Endometrial microvascular endothelial cells (primary cell): Measurements from ENCODE around the gene DTNBP1. TPM values are rescaled to one million over a fixed set of nuclear protein-coding genes. Genes with fewer than 3 reads are reported as not detected.

Source experiments
- in situ Hi-C: cut with HindIII; loops from 2 replicates; pipeline ENCODE4 v1.10.0; 2017; ENCODE audit warnings: low sequenced_read_pairs, low pct_unique_long_range_greater_than_20kb; ENCODE audit errors: inconsistent ontology term
- total RNA-seq: library from RNA; depleted of rRNA; stranded (reverse); fragments of >200 nt; gene quantifications from one replicate; pipeline ENCODE4 v1.2.3, GENCODE V29; 2015; ENCODE audit errors: inconsistent ontology term

The DTNBP1 gene
- total RNA-seq, 1 donor from 2014 or later: 2.0 TPM

DNA sequence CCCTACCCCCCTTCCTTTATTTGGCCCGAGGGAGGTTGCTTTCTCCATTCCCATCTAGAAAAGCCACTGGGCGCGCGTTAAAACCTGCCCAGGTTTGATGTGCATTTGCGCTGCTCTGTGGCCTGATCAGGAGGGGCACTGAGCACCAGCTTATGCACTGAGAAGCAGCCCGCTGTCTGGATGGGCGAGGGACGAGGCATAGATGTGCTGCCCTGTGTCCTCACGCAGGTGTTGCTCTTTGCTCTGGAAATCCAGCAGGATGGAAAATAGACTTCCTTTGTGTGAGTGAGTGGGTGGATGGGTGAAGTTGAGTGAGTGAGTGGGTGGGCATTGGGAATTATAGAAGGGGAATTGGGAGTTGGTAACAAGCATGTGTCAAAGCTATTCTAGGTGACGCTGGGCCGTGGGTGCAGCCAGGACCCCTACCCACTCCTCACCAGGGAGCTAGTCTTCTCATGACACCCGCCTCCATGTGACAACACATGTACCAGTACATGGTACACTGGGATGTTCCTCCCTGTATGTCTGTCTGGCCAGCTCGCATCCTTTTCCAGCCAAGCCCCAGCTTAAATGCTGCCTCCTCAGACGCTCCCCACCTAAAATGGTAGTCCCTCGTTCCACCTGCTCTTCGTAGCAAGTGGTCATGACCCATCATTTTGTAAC, 162.6 kb downstream of the DTNBP1 start:
- in situ Hi-C loops: no loop called here

DNA sequence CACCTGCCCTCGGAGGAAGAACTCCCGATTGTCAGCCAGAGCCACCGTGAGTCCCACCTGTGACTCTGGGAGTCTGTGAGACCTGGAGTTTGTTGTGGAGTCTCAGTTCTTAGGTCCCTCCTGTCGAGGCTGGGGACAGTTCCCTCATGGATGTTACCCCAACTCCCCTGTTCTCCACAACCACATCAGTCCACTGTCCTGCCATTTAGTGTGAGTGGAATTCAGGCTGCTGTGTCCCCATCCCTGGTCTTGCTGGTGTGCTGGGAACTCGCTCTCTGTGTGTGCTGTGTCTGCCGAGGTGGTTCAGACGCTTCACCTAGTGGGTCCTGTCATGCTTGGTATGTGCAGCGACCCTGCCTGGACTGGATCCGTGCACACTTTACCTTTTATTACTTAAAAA, 163.2 kb downstream of the DTNBP1 start:
- in situ Hi-C loops: no loop called here

DNA sequence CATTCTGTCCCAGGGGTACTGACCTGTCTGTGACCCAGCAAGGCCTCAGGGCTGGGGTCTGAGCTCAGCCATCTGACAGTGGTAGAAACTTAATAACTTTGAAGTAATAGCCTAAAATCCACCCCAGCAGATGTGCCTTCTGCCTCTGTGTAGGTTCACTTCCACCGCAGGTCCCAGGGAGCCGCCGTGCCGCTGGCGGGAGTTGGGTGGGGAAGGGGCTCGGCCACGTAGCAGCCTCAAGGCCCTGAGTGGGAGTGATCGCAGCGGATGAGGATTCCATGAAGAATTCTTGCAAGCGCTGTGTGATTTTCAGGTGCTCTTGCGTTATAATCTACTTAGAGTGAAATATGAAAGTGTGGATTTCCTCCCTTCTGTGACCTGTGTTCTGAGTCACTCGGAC, 163.7 kb downstream of the DTNBP1 start:
- in situ Hi-C loops: no loop called here

DNA sequence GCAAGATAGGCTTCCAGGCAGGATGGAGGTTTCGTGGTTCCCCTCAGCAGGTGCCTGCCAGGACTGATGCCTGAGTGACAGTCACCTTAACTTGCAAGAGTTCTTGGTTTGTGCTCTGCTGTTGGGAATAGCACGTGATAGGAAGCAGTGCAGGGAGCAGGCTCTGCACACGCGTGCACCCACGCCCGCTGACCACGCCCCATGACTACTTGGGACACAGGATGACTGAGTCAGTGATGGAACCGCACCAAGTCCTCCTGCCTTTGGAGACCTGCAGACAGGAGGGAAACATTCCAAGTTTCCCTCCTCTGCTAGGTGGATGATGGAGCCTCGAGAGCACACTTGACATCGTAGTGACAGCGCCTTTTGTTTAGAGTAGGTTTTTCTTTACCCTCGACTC, 164.2 kb downstream of the DTNBP1 start:
- in situ Hi-C loops: no loop called here

DNA sequence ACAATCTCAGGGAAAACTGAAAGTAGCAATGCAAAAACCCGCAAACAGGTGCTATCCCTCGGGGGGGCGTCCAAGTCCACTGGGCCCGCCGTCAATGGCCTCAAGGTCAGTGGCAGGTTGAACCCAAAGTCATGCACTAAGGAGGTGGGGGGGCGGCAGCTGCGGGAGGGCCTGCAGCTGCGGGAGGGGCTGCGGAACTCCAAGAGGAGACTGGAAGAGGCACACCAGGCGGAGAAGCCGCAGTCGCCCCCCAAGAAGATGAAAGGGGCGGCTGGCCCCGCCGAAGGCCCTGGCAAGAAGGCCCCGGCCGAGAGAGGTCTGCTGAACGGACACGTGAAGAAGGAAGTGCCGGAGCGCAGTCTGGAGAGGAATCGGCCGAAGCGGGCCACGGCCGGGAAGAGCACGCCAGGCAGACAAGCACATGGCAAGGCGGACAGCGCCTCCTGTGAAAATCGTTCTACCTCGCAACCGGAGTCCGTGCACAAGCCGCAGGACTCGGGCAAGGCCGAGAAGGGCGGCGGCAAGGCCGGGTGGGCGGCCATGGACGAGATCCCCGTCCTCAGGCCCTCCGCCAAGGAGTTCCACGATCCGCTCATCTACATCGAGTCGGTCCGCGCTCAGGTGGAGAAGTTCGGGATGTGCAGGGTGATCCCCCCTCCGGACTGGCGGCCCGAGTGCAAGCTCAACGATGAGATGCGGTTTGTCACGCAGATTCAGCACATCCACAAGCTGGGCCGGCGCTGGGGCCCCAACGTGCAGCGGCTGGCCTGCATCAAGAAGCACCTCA, 166.3 kb downstream of the DTNBP1 start:
- in situ Hi-C loops: no loop called here

DNA sequence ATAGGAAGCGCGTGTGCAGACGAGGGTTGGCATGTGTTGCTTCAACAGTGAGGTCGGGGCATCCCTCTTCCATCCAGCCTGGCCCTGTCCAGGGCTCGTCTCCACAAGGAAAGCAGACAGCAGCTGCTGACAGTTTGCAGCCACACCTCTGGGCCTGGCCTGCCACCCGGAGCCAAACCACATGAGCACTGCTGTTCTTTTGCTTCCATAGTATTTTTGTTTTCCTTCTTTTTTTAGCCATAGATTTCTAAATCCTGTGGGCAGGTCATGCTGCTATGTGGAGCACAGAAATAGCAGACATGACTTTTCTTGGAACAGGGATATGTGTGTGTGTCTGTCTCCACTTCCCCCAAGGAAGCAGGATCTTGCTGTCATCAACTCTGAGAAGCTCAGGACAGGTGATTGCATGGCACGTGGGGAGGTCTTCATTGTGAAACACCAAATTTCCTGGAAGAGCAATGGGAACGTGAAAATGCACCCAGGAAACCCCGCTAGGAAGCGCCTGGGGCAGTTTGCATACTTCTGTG, 167.4 kb downstream of the DTNBP1 start:
- in situ Hi-C loops: no loop called here

DNA sequence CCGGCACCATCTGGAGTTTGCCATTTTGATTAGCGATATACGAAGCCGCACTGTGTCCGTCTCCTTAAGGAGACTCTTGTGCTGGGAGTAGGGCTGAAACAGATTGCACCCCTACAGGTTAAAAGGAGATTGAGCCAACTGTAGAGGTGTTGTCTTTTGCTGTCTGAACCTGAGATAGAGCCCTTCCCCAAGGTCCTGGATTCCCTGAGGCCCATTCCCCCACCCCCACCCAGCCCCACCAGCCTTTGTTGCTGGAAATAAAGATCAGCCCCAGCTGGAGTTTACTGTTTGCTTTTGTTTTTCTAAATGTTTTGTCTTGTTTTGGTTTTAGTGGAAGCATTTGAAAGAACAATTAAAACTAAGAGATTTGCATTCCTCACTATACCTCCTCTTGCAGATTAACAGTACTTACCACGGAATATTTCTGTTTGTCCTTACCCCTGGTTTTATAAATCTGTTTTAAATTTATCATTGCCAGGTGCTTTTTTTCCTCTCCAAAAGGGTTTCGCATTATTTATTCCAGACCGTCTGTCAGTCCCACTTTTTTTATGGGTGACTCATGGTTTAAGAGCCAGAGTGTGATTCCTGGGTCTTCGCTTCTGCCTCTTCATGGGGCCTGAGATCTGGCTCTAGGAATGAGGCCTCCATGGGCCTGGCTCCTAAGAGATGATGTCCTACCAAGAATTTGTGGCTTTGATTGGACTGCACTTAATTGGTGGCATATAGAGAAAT, 169.2 kb downstream of the DTNBP1 start:
- in situ Hi-C loops: no loop called here

DNA sequence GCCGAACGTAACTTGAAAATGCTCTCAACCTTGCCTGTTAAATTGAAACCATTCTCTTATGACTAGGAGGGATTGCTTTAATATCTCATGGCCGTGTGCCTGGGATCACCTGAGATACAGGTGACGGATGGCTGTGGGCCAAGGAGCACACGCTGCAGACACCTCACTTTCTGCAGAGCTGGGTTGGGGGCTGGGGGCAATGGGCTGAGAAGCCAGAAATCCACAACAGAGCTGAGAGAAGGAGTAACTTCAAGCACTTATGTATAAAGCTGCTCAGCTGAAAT, 170.9 kb downstream of the DTNBP1 start:
- in situ Hi-C loops: no loop called here

DNA sequence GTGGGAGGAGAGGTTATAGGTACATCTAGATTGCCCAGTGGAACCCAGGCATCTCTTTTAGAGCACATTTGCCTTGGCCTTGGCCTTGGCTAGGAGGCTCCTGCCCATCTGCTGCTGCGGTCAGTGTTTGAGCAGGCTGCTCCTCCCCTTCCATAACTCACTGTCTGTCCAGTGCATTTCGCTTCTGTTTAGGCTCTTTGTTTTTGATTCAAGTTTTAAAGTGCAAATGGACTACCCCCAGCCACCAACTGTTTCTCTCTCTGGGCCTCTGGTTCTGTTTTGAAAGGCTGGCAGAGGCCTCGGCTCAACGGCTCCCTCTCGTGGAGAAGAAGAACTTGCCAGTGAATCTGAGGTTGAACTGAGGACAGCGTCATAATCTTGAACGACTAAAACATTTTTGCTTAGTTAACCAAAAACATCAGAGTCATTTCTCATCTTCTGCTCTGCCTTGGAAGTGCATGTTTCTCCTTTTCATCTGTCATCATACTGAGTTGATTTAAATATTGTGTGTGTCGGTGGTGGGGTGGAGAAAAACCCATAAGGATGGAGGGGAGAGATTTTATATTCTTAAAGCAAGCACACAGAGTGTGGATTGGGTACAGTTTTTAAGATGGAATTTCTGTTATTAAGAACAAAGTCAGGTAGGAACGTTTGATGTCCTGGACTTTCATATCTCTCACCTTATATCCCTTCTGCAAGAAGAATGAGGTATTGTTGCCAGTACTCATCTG, 171.4 kb downstream of the DTNBP1 start:
- in situ Hi-C loops: no loop called here

DNA sequence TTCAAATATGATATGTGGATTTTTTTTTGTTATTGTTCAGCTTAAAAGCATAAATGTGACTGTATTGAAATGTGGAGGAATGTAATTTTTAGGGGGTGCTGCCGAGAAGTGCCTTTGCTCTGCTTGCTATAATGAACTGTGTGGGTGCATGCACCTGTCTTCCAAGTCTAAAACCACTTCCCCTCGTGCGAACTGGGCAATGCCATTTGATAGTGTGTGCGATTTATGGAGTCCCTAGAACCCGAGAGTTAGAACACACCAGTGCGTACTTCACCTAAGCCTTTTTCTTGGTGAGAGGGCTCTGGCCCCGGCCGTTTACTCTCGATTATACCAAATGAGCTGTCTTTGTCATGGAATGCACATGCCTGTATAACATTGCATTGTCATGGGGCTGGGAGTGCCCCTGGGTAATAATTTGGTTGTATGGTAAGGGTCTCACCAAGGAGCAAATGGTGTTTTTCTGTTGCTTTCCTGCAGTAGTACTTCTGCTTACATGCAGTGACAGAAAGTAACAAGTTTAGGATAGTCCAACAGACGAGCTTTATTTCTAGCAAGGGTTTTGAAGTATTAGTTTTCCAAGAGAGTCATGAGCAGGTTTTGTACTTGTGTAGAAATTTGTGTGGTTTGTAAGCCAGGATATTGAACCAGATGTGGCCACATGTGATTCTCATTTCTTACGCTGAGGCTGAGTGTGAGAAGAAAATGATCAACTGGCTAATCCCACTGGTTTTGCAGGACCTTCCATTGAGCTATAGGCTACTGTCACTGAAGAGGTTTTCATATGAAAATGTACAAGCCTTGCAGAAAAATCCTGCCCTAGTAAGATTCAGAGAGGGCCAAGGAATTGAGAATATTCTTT, 172.4 kb downstream of the DTNBP1 start:
- in situ Hi-C loops: no loop called here

DNA sequence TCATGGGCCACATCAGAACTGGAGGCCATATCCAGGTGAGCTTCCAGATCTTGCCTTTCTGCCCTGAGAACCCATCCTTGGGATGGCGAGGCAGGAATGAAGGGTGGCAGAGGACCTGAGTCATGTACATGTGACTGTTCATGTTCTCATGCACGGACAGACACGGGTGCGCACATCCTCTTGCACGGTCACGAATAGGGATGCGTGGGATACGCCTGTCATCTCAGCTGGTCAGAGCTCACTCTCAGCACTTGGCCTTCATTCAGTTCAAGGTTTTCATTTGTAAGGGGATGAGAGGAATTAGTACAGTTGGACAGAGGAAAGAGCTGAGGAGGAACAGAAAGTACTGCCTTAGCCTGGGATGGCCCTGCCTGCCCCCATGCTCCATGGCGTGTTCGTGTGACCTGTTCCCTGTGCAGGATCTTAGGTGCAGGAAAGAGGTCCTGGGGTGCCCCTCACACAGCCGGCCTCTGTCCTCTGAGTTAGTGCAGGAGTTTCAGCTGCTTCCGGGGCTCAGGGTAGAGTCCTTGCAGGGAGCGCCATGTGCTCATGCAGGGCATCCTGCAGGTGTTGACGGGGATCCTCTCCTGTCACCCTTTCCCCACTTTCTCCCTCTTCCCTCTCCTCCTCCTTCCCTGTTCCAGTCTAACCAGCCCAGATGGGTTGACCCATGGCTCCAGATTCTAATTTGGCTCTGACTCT, 173.4 kb downstream of the DTNBP1 start:
- in situ Hi-C loops: no loop called here

DNA sequence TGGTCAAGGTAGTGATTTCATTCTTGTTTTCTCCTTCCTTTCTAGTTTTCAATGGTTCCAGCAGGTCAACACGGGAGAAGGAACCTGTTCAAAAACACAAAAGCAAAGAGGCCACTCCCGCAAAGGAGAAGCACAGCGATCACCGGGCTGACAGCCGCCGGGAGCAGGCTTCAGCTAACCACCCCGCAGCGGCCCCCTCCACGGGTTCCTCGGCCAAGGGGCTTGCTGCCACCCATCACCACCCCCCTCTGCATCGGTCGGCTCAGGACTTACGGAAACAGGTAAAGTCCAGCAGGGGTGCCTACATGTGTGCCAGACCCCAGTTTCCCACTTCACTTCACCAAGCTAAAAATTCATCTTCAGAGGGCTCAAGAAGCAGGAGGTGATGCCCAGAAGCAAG, 175.6 kb downstream of the DTNBP1 start:
- in situ Hi-C loops: no loop called here

DNA sequence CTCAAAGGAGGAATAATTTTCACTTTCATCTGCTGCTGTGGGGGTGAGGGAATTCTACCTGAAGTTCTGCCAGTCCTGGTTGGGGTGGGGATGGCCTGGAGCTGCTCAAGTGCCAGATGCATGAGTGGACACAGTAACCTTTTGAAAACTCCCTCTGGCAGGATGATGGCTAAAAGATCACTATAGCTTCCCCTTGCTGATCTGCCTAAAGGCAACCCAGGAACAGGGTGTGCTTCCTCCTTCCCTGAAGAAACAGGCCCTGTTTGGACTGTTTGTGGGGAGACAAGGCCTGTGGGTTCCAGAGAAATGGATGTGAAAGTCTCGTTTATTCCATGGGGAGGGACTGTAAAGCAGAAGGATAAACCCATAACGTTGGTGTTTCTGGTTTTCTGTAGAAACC, 176.9 kb downstream of the DTNBP1 start:
- in situ Hi-C loops: no loop called here

DNA sequence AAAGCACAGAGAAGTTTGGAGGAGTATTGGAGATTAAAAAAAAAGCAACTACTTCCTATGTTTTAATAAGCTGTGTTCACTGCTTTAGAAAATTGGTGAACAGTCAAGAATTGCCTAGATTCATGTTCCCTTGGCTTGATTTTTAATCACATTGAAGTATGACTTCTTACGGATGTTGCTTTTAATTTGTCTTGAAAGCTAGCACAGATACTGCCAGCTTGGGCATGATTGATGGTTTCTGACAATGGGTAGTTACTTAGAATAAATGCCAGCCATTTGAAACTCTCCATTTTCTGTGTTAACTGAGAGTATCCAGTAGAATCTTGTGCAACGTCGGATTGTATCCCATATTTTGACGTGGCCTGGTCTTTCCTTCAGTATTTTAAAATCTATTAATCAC, 178.0 kb downstream of the DTNBP1 start:
- in situ Hi-C loops: no loop called here

DNA sequence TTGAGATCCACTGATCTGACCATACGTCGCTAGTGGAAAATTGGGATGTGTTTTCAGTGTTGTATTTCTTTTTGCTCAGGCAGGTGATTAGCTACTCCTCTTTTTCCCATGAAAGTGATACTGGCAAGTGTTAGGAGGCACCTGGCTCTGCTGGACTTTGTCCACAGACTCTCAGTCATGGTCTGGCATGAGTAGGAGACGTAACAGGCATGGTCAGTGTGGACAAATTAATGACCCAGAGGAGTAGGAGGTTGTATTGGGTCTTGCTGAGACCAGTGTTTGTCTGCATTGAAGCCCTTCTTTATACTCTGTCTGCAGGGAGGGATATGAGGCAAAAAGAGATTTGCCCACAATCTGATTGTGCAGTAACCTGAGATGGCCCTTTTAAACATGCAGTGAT, 178.7 kb downstream of the DTNBP1 start:
- in situ Hi-C loops: no loop called here

DNA sequence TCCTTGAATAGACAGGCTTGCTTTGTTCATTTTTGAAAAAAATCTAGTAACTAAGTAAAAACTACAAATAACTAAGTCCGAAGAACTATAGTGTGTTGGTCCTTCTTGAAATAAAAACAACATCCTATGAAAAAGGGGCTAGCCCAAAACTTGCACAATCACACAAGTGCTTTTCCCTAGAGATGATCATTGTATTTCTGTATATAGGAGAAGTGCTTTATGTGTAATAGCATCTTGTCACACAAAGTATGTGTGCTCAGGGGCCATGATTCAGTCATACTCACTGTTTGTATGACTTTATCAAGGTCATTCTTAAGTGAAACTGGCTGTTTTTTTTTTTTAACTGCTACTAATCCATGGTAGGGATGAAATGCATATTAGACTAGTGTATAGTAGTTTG, 179.8 kb downstream of the DTNBP1 start:
- in situ Hi-C loops: no loop called here

DNA sequence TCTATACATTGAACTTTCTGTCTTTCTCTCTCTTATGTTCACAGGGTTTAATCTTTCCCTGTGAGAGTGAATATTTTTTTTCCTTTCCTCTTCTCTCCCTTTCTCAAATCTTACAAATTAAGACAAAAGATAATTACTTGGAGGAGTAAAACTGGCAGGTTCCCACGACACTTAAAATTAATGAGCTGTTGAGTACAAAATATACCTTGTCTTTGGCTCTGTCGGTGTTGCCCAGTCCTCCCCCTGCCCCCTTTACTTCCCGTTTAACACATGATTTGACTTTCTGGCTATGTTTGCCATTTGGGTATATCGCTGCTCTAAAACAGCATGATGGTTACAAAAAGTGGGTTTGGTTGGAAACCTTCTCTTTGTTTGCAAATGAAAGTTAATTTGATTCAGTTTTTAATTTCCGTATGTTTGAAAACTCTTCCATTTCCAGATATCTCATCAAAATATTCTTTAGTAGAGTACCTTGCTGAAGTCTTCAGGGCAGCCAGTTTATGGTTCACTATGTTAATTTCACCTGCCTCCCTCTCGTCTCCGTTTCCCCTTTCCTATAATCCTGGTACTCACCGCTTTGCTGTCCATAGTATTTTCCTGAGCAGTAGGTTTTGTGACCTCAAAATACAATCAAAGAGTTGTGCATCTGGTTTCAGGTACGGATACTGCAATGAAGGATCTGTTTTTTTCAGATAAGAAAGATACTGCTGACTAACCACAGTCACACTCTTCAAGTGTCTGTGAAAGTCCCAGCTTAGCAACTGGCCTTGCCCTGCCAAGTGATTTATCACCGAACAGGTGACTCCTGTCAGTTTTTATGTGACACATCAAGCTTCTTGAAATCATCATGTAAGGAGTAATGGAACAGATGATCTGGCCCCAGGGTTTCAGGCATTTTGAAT, 181.2 kb downstream of the DTNBP1 start:
- in situ Hi-C loops: no loop called here
